A549 (cell line): ENCODE measurements around the gene OGA.

Source experiments
- EHF ChIP-seq: fragments of 250-450 bp; sonication (Bioruptor Pico); IDR thresholded peaks from 2 replicates; pipeline ENCODE4 v1.5.0; 2020; ENCODE audit warnings: mild to moderate bottlenecking
- EP300 ChIP-seq, 2 experiments: fragments of >200 bp; sonication (Bioruptor Twin); formaldehyde crosslinking; IDR thresholded peaks; 2 replicates in 1 of 2; 3 replicates in 1 of 2; pipeline ENCODE4 v1.6.1; 2016 to 2017
- HOXA7 ChIP-seq: fragments of 250-450 bp; sonication (Bioruptor Pico); IDR thresholded peaks from 2 replicates; pipeline ENCODE4 v1.5.0; 2020; ENCODE audit warnings: mild to moderate bottlenecking, moderate library complexity
- NFE2L2 ChIP-seq: fragments of 150-350 bp; conservative IDR thresholded peaks from 2 replicates; pipeline ENCODE4 v1.6.1; 2014; ENCODE audit warnings: low read length
- POLR2A ChIP-seq: IDR thresholded peaks from 2 replicates; pipeline ENCODE4 v1.6.1; 2012; ENCODE audit warnings: mild to moderate bottlenecking, low read length
- RAD21 ChIP-seq, 2 experiments: fragments of >200 bp in 1 of 2; sonication (Bioruptor Twin) in 1 of 2; formaldehyde crosslinking in 1 of 2; IDR thresholded peaks in 1 of 2; conservative IDR thresholded peaks in 1 of 2; 2 replicates in 1 of 2; 3 replicates in 1 of 2; pipeline ENCODE4 v1.6.1; 2012 to 2018; ENCODE audit warnings: inconsistent platforms in 1 of 2
- TF ChIP-seq, protein P1 (sequence below): fragments of >200 bp; sonication (Bioruptor Twin); formaldehyde crosslinking; IDR thresholded peaks from 3 replicates; pipeline ENCODE4 v1.5.1; 2016
- TF ChIP-seq, protein P2 (sequence below): fragments of 200-600 bp; sonication (generic); IDR thresholded peaks from 2 replicates; pipeline ENCODE4 v1.6.1; 2016; ENCODE audit warnings: antibody characterized with exemption, mild to moderate bottlenecking, moderate library complexity
- TF ChIP-seq, protein P3 (sequence below): fragments of 250-450 bp; sonication (Bioruptor Pico); IDR thresholded peaks from 2 replicates; pipeline ENCODE4 v1.5.0; 2021; ENCODE audit warnings: mild to moderate bottlenecking, moderate library complexity, borderline replicate concordance
- TF ChIP-seq, protein P4 (sequence below): IDR thresholded peaks from 2 replicates; pipeline ENCODE4 v1.6.1; 2012

DNA sequence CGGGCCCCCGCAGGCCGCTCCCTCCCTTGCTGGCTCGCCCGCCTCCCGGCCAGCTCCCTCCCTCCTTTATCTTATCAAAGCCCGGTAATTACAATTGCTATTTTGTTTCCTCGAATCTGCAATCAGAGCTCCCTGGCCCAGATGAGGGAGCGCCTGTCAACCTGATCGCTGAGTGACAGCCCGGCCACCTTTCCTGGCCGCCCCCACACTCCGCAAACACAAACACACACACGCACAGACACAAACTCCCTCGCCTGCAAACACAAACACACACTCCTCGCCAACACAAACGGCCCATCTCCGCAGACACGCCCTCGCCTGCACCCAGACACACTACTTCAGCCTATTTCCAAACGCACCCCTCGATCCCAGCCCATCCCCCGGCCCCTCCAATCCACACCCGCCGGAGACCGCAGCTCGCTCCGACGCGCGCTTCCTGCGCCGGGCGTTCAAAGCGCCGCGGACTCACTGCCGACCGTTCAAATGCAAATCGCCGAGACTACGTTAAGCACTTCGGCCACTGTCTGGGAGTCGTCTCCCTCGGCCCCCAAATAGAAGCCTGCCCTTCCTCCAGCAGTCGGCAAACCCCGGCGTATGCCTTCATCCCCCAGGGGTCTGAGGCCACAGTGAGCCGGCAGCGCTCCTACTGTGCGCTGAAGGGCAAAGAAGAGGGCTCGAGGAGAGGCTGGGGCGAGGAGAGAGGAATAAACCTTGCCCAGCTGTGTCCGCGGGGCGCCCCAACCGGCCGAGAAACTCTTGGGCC is 39.3 kb downstream of the OGA start:
- TF ChIP-seq POLR2A, result no peak
- TF ChIP-seq, protein P1, sequence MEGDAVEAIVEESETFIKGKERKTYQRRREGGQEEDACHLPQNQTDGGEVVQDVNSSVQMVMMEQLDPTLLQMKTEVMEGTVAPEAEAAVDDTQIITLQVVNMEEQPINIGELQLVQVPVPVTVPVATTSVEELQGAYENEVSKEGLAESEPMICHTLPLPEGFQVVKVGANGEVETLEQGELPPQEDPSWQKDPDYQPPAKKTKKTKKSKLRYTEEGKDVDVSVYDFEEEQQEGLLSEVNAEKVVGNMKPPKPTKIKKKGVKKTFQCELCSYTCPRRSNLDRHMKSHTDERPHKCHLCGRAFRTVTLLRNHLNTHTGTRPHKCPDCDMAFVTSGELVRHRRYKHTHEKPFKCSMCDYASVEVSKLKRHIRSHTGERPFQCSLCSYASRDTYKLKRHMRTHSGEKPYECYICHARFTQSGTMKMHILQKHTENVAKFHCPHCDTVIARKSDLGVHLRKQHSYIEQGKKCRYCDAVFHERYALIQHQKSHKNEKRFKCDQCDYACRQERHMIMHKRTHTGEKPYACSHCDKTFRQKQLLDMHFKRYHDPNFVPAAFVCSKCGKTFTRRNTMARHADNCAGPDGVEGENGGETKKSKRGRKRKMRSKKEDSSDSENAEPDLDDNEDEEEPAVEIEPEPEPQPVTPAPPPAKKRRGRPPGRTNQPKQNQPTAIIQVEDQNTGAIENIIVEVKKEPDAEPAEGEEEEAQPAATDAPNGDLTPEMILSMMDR, result no peak
- TF ChIP-seq, protein P2, sequence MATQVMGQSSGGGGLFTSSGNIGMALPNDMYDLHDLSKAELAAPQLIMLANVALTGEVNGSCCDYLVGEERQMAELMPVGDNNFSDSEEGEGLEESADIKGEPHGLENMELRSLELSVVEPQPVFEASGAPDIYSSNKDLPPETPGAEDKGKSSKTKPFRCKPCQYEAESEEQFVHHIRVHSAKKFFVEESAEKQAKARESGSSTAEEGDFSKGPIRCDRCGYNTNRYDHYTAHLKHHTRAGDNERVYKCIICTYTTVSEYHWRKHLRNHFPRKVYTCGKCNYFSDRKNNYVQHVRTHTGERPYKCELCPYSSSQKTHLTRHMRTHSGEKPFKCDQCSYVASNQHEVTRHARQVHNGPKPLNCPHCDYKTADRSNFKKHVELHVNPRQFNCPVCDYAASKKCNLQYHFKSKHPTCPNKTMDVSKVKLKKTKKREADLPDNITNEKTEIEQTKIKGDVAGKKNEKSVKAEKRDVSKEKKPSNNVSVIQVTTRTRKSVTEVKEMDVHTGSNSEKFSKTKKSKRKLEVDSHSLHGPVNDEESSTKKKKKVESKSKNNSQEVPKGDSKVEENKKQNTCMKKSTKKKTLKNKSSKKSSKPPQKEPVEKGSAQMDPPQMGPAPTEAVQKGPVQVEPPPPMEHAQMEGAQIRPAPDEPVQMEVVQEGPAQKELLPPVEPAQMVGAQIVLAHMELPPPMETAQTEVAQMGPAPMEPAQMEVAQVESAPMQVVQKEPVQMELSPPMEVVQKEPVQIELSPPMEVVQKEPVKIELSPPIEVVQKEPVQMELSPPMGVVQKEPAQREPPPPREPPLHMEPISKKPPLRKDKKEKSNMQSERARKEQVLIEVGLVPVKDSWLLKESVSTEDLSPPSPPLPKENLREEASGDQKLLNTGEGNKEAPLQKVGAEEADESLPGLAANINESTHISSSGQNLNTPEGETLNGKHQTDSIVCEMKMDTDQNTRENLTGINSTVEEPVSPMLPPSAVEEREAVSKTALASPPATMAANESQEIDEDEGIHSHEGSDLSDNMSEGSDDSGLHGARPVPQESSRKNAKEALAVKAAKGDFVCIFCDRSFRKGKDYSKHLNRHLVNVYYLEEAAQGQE, result no peak
- TF ChIP-seq NFE2L2, result no peak
- TF ChIP-seq, protein P3, sequence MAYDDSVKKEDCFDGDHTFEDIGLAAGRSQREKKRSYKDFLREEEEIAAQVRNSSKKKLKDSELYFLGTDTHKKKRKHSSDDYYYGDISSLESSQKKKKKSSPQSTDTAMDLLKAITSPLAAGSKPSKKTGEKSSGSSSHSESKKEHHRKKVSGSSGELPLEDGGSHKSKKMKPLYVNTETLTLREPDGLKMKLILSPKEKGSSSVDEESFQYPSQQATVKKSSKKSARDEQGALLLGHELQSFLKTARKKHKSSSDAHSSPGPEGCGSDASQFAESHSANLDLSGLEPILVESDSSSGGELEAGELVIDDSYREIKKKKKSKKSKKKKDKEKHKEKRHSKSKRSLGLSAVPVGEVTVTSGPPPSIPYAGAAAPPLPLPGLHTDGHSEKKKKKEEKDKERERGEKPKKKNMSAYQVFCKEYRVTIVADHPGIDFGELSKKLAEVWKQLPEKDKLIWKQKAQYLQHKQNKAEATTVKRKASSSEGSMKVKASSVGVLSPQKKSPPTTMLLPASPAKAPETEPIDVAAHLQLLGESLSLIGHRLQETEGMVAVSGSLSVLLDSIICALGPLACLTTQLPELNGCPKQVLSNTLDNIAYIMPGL (CRISPR knock-in tag), result no peak
- TF ChIP-seq EP300 (IDR thresholded peaks at IDR 0.05), result no peak
- TF ChIP-seq, protein P4, sequence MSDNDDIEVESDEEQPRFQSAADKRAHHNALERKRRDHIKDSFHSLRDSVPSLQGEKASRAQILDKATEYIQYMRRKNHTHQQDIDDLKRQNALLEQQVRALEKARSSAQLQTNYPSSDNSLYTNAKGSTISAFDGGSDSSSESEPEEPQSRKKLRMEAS, result no peak
- TF ChIP-seq HOXA7, result no peak
- TF ChIP-seq RAD21 (conservative IDR thresholded peaks at IDR 0.05 in 1 of 2, IDR thresholded peaks at IDR 0.05 in 1 of 2), result no peak
- TF ChIP-seq EHF (CRISPR knock-in tag), result no peak
